ENCODE data around the gene CCHCR1.

Gene CCHCR1

GRCh38 chr6:31156641-31157040, 961 bp downstream of the CCHCR1 start:
- DNase-seq (ENCODE audit: insufficient read length) (no peak), FAIRE-seq (no peak)
- no peak for TF ChIP-seq POLR2A (IDR thresholded peaks at IDR 0.05; ENCODE audit: low read depth, low read length)
- TF ChIP-seq POLR2AphosphoS5 (IDR thresholded peaks at IDR 0.05; ENCODE audit: low read depth, low read length), result no peak
- TF ChIP-seq TAF1 (IDR thresholded peaks at IDR 0.05; ENCODE audit: borderline replicate concordance, low read depth, low read length), result no peak

- no peak for DNase-seq (ENCODE audit: insufficient read length)
- FAIRE-seq, result no peak
- TF ChIP-seq TAF1 (IDR thresholded peaks at IDR 0.05; ENCODE audit: borderline replicate concordance, low read depth, low read length) (no peak), POLR2A (IDR thresholded peaks at IDR 0.05; ENCODE audit: low read depth, low read length) (no peak), POLR2AphosphoS5 (IDR thresholded peaks at IDR 0.05; ENCODE audit: low read depth, low read length) (no peak)
These were observed 3.2 kb downstream of the CCHCR1 start for GRCh38 chr6:31154436-31154835.

- FAIRE-seq (no peak), DNase-seq (ENCODE audit: insufficient read length) (no peak)
- TF ChIP-seq TAF1 (IDR thresholded peaks at IDR 0.05; ENCODE audit: borderline replicate concordance, low read depth, low read length) (no peak), POLR2A (IDR thresholded peaks at IDR 0.05; ENCODE audit: low read depth, low read length) (no peak), POLR2AphosphoS5 (IDR thresholded peaks at IDR 0.05; ENCODE audit: low read depth, low read length) (no peak)
These were observed 4.8 kb downstream of the CCHCR1 start for GRCh38 chr6:31152781-31153180.

- FAIRE-seq (no peak), DNase-seq (ENCODE audit: insufficient read length) (no peak)
- no peak for TF ChIP-seq POLR2A (IDR thresholded peaks at IDR 0.05; ENCODE audit: low read depth, low read length)
- no peak for TF ChIP-seq POLR2AphosphoS5 (IDR thresholded peaks at IDR 0.05; ENCODE audit: low read depth, low read length)
These were observed 7.7 kb downstream of the CCHCR1 start for GRCh38 chr6:31149827-31150447.

GRCh38 chr6:31145386-31145785, 12.2 kb downstream of the CCHCR1 start:
- no peak for FAIRE-seq

GRCh38 chr6:31144970-31145340, 12.6 kb downstream of the CCHCR1 start:
- FAIRE-seq (no peak), DNase-seq (ENCODE audit: insufficient read length) (no peak)
- TF ChIP-seq TAF1 (IDR thresholded peaks at IDR 0.05; ENCODE audit: borderline replicate concordance, low read depth, low read length) (no peak), POLR2AphosphoS5 (IDR thresholded peaks at IDR 0.05; ENCODE audit: low read depth, low read length) (no peak), POLR2A (IDR thresholded peaks at IDR 0.05; ENCODE audit: low read depth, low read length) (no peak)

More at GRCh38 chr6:31145386-31145785, 12.2 kb downstream of the CCHCR1 start:
- no peak for TF ChIP-seq TAF1 (IDR thresholded peaks at IDR 0.05; ENCODE audit: borderline replicate concordance, low read depth, low read length)
- no peak for TF ChIP-seq POLR2A (IDR thresholded peaks at IDR 0.05; ENCODE audit: low read depth, low read length)
- no peak for TF ChIP-seq POLR2AphosphoS5 (IDR thresholded peaks at IDR 0.05; ENCODE audit: low read depth, low read length)
- DNase-seq (ENCODE audit: insufficient read length), result no peak

- DNase-seq (ENCODE audit: insufficient read length) (no peak), FAIRE-seq (no peak)
- TF ChIP-seq TAF1 (IDR thresholded peaks at IDR 0.05; ENCODE audit: borderline replicate concordance, low read depth, low read length), result no peak
- TF ChIP-seq POLR2AphosphoS5 (IDR thresholded peaks at IDR 0.05; ENCODE audit: low read depth, low read length), result no peak
- no peak for TF ChIP-seq POLR2A (IDR thresholded peaks at IDR 0.05; ENCODE audit: low read depth, low read length)
These were observed 13.2 kb downstream of the CCHCR1 start for GRCh38 chr6:31144296-31144969.

GRCh38 chr6:31143148-31143547, 14.5 kb downstream of the CCHCR1 start:
- DNase-seq (ENCODE audit: insufficient read length) (no peak), FAIRE-seq (no peak)
- TF ChIP-seq TAF1 (IDR thresholded peaks at IDR 0.05; ENCODE audit: borderline replicate concordance, low read depth, low read length), result no peak
- TF ChIP-seq POLR2A (IDR thresholded peaks at IDR 0.05; ENCODE audit: low read depth, low read length), result no peak
- TF ChIP-seq POLR2AphosphoS5 (IDR thresholded peaks at IDR 0.05; ENCODE audit: low read depth, low read length), result no peak

GRCh38 chr6:31142361-31142761, 15.2 kb downstream of the CCHCR1 start:
- no peak for TF ChIP-seq POLR2AphosphoS5 (IDR thresholded peaks at IDR 0.05; ENCODE audit: low read depth, low read length)
- TF ChIP-seq POLR2A (IDR thresholded peaks at IDR 0.05; ENCODE audit: low read depth, low read length), result no peak
- no peak for TF ChIP-seq TAF1 (IDR thresholded peaks at IDR 0.05; ENCODE audit: borderline replicate concordance, low read depth, low read length)
- FAIRE-seq (no peak), DNase-seq (ENCODE audit: insufficient read length) (no peak)

GRCh38 chr6:31140643-31141042, 17.0 kb downstream of the CCHCR1 start:
- no peak for FAIRE-seq

GRCh38 chr6:31139599-31139998, 18.0 kb downstream of the CCHCR1 start:
- DNase-seq (ENCODE audit: insufficient read length) (no peak), FAIRE-seq (no peak)
- TF ChIP-seq POLR2A (IDR thresholded peaks at IDR 0.05; ENCODE audit: low read depth, low read length), result no peak
- no peak for TF ChIP-seq TAF1 (IDR thresholded peaks at IDR 0.05; ENCODE audit: borderline replicate concordance, low read depth, low read length)
- no peak for TF ChIP-seq POLR2AphosphoS5 (IDR thresholded peaks at IDR 0.05; ENCODE audit: low read depth, low read length)

More at GRCh38 chr6:31140643-31141042, 17.0 kb downstream of the CCHCR1 start:
- TF ChIP-seq POLR2AphosphoS5 (IDR thresholded peaks at IDR 0.05; ENCODE audit: low read depth, low read length), result no peak
- no peak for TF ChIP-seq TAF1 (IDR thresholded peaks at IDR 0.05; ENCODE audit: borderline replicate concordance, low read depth, low read length)
- no peak for TF ChIP-seq POLR2A (IDR thresholded peaks at IDR 0.05; ENCODE audit: low read depth, low read length)
- DNase-seq (ENCODE audit: insufficient read length), result no peak

GRCh38 chr6:31138982-31139381, 18.6 kb downstream of the CCHCR1 start, which contains the start of gene PSORS1C2:
Gene PSORS1C2 (minus strand): TSS chr6:31139066. CDS start chr6:31139026, 40 bp downstream.
- TF ChIP-seq POLR2AphosphoS5 (IDR thresholded peaks at IDR 0.05; ENCODE audit: low read depth, low read length), result no peak
- TF ChIP-seq TAF1 (IDR thresholded peaks at IDR 0.05; ENCODE audit: borderline replicate concordance, low read depth, low read length), result no peak
- no peak for TF ChIP-seq POLR2A (IDR thresholded peaks at IDR 0.05; ENCODE audit: low read depth, low read length)
- FAIRE-seq (no peak), DNase-seq (ENCODE audit: insufficient read length) (no peak)
